Tibial artery (tissue), 4 donors: ENCODE results near the gene POU2AF1.

ENCODE experiments used
- DNase-seq, 2 donors: peaks; one replicate each; pipeline ENCODE4 v3.0.0-alpha.2; 2019
- H3K27ac ChIP-seq, 2 donors: fragments of 200-600 bp; sonication (generic) in 1 of 2; 1 replicate in 1 of 2; 2 replicates in 1 of 2; pipeline ENCODE4 v1.5.1; 2018 to 2019; ENCODE audit warnings: mild to moderate bottlenecking in 1 of 2
- H3K27me3 ChIP-seq, 2 donors: fragments of 200-600 bp; sonication (generic) in 1 of 2; one replicate each; pipeline versions ENCODE4 v1.5.1 to v1.6.0; 2016 to 2019
- H3K36me3 ChIP-seq, 3 donors: fragments of 200-600 bp; sonication (generic) in 2 of 3; one replicate each; pipeline ENCODE4 v1.5.1; 2016 to 2019; ENCODE audit warnings: mild to moderate bottlenecking in 2 of 3
- H3K4me1 ChIP-seq, 4 donors: fragments of 200-600 bp; sonication (generic) in 2 of 4; 1 replicate in 3 of 4; 2 replicates in 1 of 4; pipeline ENCODE4 v1.5.1; 2016 to 2019
- H3K4me3 ChIP-seq, 2 donors: fragments of 200-600 bp; sonication (generic) in 1 of 2; 1 replicate in 1 of 2; 2 replicates in 1 of 2; pipeline ENCODE4 v1.5.1; 2018 to 2019; ENCODE audit warnings: mild to moderate bottlenecking in 2 of 2
- H3K9me3 ChIP-seq, 3 donors: fragments of 200-600 bp; sonication (generic) in 1 of 3; one replicate each; pipeline ENCODE4 v1.5.1; 2016 to 2019
- CTCF ChIP-seq, 2 experiments: fragments of 200-600 bp in 1 of 2; fragments of 450-650 bp in 1 of 2; IDR thresholded peaks; one replicate each; pipeline ENCODE4 v1.5.1; 2017 to 2019; ENCODE audit warnings: antibody characterized with exemption in 2 of 2, mild to moderate bottlenecking in 1 of 2, moderate library complexity in 1 of 2
- intact Hi-C: fragments of 100-400 bp; cut with DNase I; formaldehyde crosslinking; loops from one replicate; pipeline ENCODE4 v1.15.0; 2023; ENCODE audit warnings: low total_unique reads

The POU2AF1 gene

GRCh38 chr11:111422494-111423249 is 43.6 kb upstream of the POU2AF1 start:
- TF ChIP-seq CTCF (IDR thresholded peaks at IDR 0.05), result peak; percentile 79 to 81
- peak in 1 of 2 donors; percentile 39 for DNase-seq
- intact Hi-C loops, result loop anchor here (5.0 kb wide), 1 partner anchor 125 kb away; the partner anchor contains the start of gene POU2AF3
- no peak overlapping the region for H3K4me3 ChIP-seq
- peaks cover 0 to 2% of the 10 kb centered on the region in 2 donors for H3K27me3 ChIP-seq
- H3K9me3 ChIP-seq, result no peaks in the 10 kb centered on the region
- H3K27ac ChIP-seq, result no peak overlapping the region
- peaks cover 0 to 24% (median 21%) of the 10 kb centered on the region in 4 donors for H3K4me1 ChIP-seq
- no peaks in the 10 kb centered on the region for H3K36me3 ChIP-seq

DNA sequence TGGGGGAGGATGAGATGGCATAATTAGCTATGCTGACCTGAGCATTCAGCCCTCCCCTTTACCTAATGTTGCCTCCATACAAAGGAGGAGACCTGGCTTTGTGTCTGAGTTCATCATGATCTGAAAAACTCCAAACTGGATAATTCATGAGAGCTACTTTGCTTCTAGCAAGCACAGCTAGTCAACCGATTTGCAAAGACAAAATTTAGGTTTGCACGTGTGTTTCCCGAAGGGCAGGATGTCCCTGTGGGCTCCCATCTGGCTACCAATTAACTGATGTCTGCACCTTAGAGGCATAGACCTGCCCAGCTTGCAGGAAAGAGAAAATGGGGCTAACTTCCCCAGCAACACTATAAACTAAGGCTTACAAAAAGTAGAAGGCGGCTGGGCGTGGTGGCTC is 42.2 kb upstream of the POU2AF1 start:
- no peaks in the 10 kb centered on the region for H3K9me3 ChIP-seq
- no peak overlapping the region for H3K4me3 ChIP-seq
- intact Hi-C loops, result loop anchor here (5.0 kb wide), 1 partner anchor 124 kb away; the partner anchor contains the start of gene POU2AF3
- H3K27ac ChIP-seq, result no peak overlapping the region
- peaks cover 0 to 33% (median 25%) of the 10 kb centered on the region in 4 donors for H3K4me1 ChIP-seq
- peaks cover 0 to 2% of the 10 kb centered on the region in 2 donors for H3K27me3 ChIP-seq
- H3K36me3 ChIP-seq, result no peaks in the 10 kb centered on the region
- no peak for TF ChIP-seq CTCF (IDR thresholded peaks at IDR 0.05)
- no peak for DNase-seq

- peak overlapping the region; percentile 38 to 48 for H3K27ac ChIP-seq
- no peaks in the 10 kb centered on the region for H3K9me3 ChIP-seq
- peak; percentile 37 to 82 for DNase-seq
- no peaks in the 10 kb centered on the region for H3K36me3 ChIP-seq
- H3K4me3 ChIP-seq, result no peak overlapping the region
- intact Hi-C loops, result loop anchor here (5.0 kb wide), 1 partner anchor 122 kb away; the partner anchor contains the start of gene POU2AF3
- peaks cover 0 to 33% (median 25%) of the 10 kb centered on the region in 4 donors for H3K4me1 ChIP-seq
- H3K27me3 ChIP-seq, result peaks cover 0 to 2% of the 10 kb centered on the region in 2 donors
- no peak for TF ChIP-seq CTCF (IDR thresholded peaks at IDR 0.05)
Observed at GRCh38 chr11:111419641-111420327, 40.7 kb upstream of the POU2AF1 start.

DNA sequence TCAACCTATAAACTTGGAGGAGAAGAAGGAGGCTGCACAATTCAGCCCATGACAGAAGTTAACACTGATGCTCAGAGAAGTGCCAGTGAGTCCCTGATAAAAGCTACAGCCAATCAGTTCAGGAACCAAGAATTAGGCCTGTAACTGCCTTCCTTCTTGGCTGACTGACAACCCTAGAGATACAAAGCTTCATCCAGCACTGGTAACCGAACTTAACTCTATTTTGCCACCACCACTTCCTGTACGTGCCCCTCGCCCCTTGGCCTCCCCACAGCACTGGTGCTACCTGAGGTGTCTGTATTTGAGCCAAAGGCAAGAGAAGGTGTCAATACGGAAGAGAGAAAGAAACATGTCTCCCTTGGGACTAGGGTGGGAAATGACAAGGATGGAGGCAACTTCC is 40.1 kb upstream of the POU2AF1 start:
- TF ChIP-seq CTCF (IDR thresholded peaks at IDR 0.05), result no peak
- Histone ChIP-seq H3K27me3 (peaks cover 0 to 2% of the 10 kb centered on the region in 2 donors), H3K36me3 (no peaks in the 10 kb centered on the region), H3K4me3 (no peak overlapping the region), H3K4me1 (peaks cover 0 to 33% (median 25%) of the 10 kb centered on the region in 4 donors), H3K27ac (peak overlapping the region; percentile 38 to 48), H3K9me3 (no peaks in the 10 kb centered on the region)
- DNase-seq, result no peak
- intact Hi-C loops, result no loop called here

- TF ChIP-seq CTCF (IDR thresholded peaks at IDR 0.05), result no peak
- DNase-seq, result no peak
- peaks cover 0 to 33% (median 25%) of the 10 kb centered on the region in 4 donors for H3K4me1 ChIP-seq
- no peak overlapping the region for H3K4me3 ChIP-seq
- intact Hi-C loops, result no loop called here
- no peaks in the 10 kb centered on the region for H3K36me3 ChIP-seq
- H3K27me3 ChIP-seq, result no peaks in the 10 kb centered on the region
- H3K27ac ChIP-seq, result peak overlapping the region; percentile 34 to 48
- H3K9me3 ChIP-seq, result no peaks in the 10 kb centered on the region
Observed at GRCh38 chr11:111418436-111418787, 39.3 kb upstream of the POU2AF1 start.
